Liver (tissue), 9 donors: ENCODE data around the gene SFT2D1. TPM values are rescaled to one million over a fixed set of nuclear protein-coding genes. Genes with fewer than 3 reads are reported as not detected.

Experiments used
- DNase-seq: peaks from one replicate; pipeline ENCODE4 v3.0.0-alpha.2; 2017; ENCODE audit warnings: low spot score
- H3K27ac ChIP-seq, 2 donors: one replicate each; pipeline ENCODE4 v1.7.0; 2013; ENCODE audit warnings: inconsistent platforms in 2 of 2, low read length in 2 of 2, control low read depth in 1 of 2, low read depth in 1 of 2, mild to moderate bottlenecking in 1 of 2
- H3K27me3 ChIP-seq, 4 donors: one replicate each; pipeline versions ENCODE4 v1.6.1 to v1.7.0; 2013; ENCODE audit warnings: low read length in 3 of 4, inconsistent platforms in 1 of 4, mild to moderate bottlenecking in 1 of 4, moderate library complexity in 1 of 4; ENCODE audit not compliant: control insufficient read depth in 4 of 4, insufficient read depth in 4 of 4
- H3K36me3 ChIP-seq, 4 donors: one replicate each; pipeline versions ENCODE4 v1.6.1 to v1.7.0; 2013; ENCODE audit warnings: low read length in 3 of 4, mild to moderate bottlenecking in 3 of 4, low read depth in 1 of 4, moderate library complexity in 1 of 4; ENCODE audit not compliant: control insufficient read depth in 4 of 4, insufficient read depth in 3 of 4
- H3K4me1 ChIP-seq, 4 donors: one replicate each; pipeline versions ENCODE4 v1.6.1 to v1.7.0; 2013; ENCODE audit warnings: low read length in 3 of 4, mild to moderate bottlenecking in 3 of 4, moderate library complexity in 1 of 4; ENCODE audit not compliant: control insufficient read depth in 4 of 4, insufficient read depth in 4 of 4
- H3K4me3 ChIP-seq, 3 donors: one replicate each; pipeline versions ENCODE4 v1.6.1 to v1.7.0; 2013; ENCODE audit warnings: low read length in 3 of 3, control low read depth in 1 of 3, low read depth in 1 of 3, mild to moderate bottlenecking in 1 of 3
- H3K9ac ChIP-seq, 2 donors: one replicate each; pipeline ENCODE4 v1.7.0; 2013; ENCODE audit warnings: low read length in 2 of 2, mild to moderate bottlenecking in 2 of 2, moderate library complexity in 2 of 2, control low read depth in 1 of 2, low read depth in 1 of 2
- H3K9me3 ChIP-seq, 4 donors: one replicate each; pipeline versions ENCODE4 v1.6.1 to v1.7.0; 2013; ENCODE audit warnings: low read length in 3 of 4; ENCODE audit not compliant: control insufficient read depth in 4 of 4
- ATF3 ChIP-seq: IDR thresholded peaks from 2 replicates; pipeline ENCODE4 v1.6.1; 2016; ENCODE audit warnings: antibody characterized with exemption
- CTCF ChIP-seq: fragments of 150-350 bp; IDR thresholded peaks from 2 replicates; pipeline ENCODE4 v1.5.1; 2017; ENCODE audit warnings: improper control_type of control experiment, low read depth, low read length; ENCODE audit not compliant: missing input control
- EGR1 ChIP-seq, 2 donors: IDR thresholded peaks; 2 replicates each; pipeline ENCODE4 v1.6.1; 2016 to 2018; ENCODE audit warnings: antibody characterized with exemption in 2 of 2, low read depth in 2 of 2
- FOXA1 ChIP-seq: IDR thresholded peaks from 2 replicates; pipeline ENCODE4 v1.6.1; 2016; ENCODE audit warnings: antibody characterized with exemption
- FOXA2 ChIP-seq: IDR thresholded peaks from 2 replicates; pipeline ENCODE4 v1.6.1; 2016; ENCODE audit warnings: antibody characterized with exemption
- GABPA ChIP-seq, 2 donors: IDR thresholded peaks in 1 of 2; conservative IDR thresholded peaks in 1 of 2; 2 replicates each; pipeline ENCODE4 v1.6.1; 2016; ENCODE audit warnings: antibody characterized with exemption in 2 of 2, mild to moderate bottlenecking in 1 of 2, moderate library complexity in 1 of 2
- HNF4A ChIP-seq, 2 donors: conservative IDR thresholded peaks; 2 replicates each; pipeline ENCODE4 v1.6.1; 2016; ENCODE audit warnings: antibody characterized with exemption in 2 of 2, mild to moderate bottlenecking in 2 of 2
- HNF4G ChIP-seq: IDR thresholded peaks from 2 replicates; pipeline ENCODE4 v1.6.1; 2016; ENCODE audit warnings: antibody characterized with exemption
- JUND ChIP-seq, 2 donors: IDR thresholded peaks; 2 replicates each; pipeline ENCODE4 v1.6.1; 2016; ENCODE audit warnings: antibody characterized with exemption in 2 of 2
- MAX ChIP-seq: IDR thresholded peaks from 2 replicates; pipeline ENCODE4 v1.6.1; 2016; ENCODE audit warnings: antibody characterized with exemption
- NR2F2 ChIP-seq: IDR thresholded peaks from 2 replicates; pipeline ENCODE4 v1.6.1; 2016; ENCODE audit warnings: antibody characterized with exemption
- RAD21 ChIP-seq, 2 donors: IDR thresholded peaks; 2 replicates each; pipeline ENCODE4 v1.6.1; 2016; ENCODE audit warnings: antibody characterized with exemption in 2 of 2, mild to moderate bottlenecking in 2 of 2
- REST ChIP-seq: IDR thresholded peaks from 2 replicates; pipeline ENCODE4 v1.6.1; 2016; ENCODE audit warnings: antibody characterized with exemption, mild to moderate bottlenecking
- RXRA ChIP-seq, 2 donors: IDR thresholded peaks; 2 replicates each; pipeline ENCODE4 v1.6.1; 2017 to 2018; ENCODE audit warnings: antibody characterized with exemption in 2 of 2, mild to moderate bottlenecking in 1 of 2
- SP1 ChIP-seq: IDR thresholded peaks from 2 replicates; pipeline ENCODE4 v1.6.1; 2018; ENCODE audit warnings: antibody characterized with exemption, mild to moderate bottlenecking
- TAF1 ChIP-seq: conservative IDR thresholded peaks from 2 replicates; pipeline ENCODE4 v1.6.1; 2016; ENCODE audit warnings: antibody characterized with exemption, mild to moderate bottlenecking
- YY1 ChIP-seq: IDR thresholded peaks from 2 replicates; pipeline ENCODE4 v1.6.1; 2016; ENCODE audit warnings: antibody characterized with exemption, mild to moderate bottlenecking
- ZBTB33 ChIP-seq: IDR thresholded peaks from 2 replicates; pipeline ENCODE4 v1.6.1; 2016; ENCODE audit warnings: antibody characterized with exemption
- WGBS: extraction: QIAGEN DNeasy Blood & Tissue Kit; methylation state at CpG from one replicate; pipeline ENCODE4 v1.1.7; 2013; 5-methylcytosine and 5-hydroxymethylcytosine counted together
- polyA plus RNA-seq, 2 donors: library from polyadenylated mRNA; stranded (reverse) in 1 of 2; unstranded in 1 of 2; fragments of 200-250 nt in 1 of 2; fragments of >200 nt in 1 of 2; fragmentation: Nextera tagmentation in 1 of 2; extraction: Ambion mirVana in 1 of 2; gene quantifications; one replicate each; pipeline versions ENCODE4 v1.2.1 to v1.2.3, GENCODE V29; 2013 to 2015
- total RNA-seq, 2 donors: library from RNA; depleted of rRNA; stranded (reverse); fragments of >200 nt; gene quantifications; one replicate each; pipeline ENCODE4 v1.2.3, GENCODE V29; 2014
- donor health status: healthy.
- donor health status: healthy.
- donor health status: healthy.
- donor health status: healthy.
- donor health status: healthy.

The SFT2D1 gene
- total and polyA plus RNA-seq, 4 donors, result 9.5 to 16.6 (median 15.2) TPM

GRCh38 chr6:166361077-166361429 is 18.7 kb upstream of the SFT2D1 start (continued):
- TF ChIP-seq REST, result peak; percentile 73
- peak; percentile 85 for TF ChIP-seq FOXA1
- TF ChIP-seq RAD21 (IDR thresholded peaks at IDR 0.05), result peak; percentile 61 to 64
- TF ChIP-seq GABPA (IDR thresholded peaks at IDR 0.05 in 1 of 2, conservative IDR thresholded peaks at IDR 0.05 in 1 of 2), result peak; percentile 36 to 79
- TF ChIP-seq EGR1 (IDR thresholded peaks at IDR 0.05; ENCODE audit: low read depth in 2 of 2), result peak; percentile 46 to 86
- TF ChIP-seq TAF1, result peak; percentile 31
- peak; percentile 94 to 98 for TF ChIP-seq RXRA (IDR thresholded peaks at IDR 0.05)
- TF ChIP-seq NR2F2, result peak; percentile 84
- TF ChIP-seq HNF4A (conservative IDR thresholded peaks at IDR 0.05), result peak; percentile 86 to 93
- peak; percentile 93 for TF ChIP-seq MAX
- TF ChIP-seq ATF3, result peak; percentile 85
- peak; percentile 75 for TF ChIP-seq HNF4G

- peak overlapping the region in 1 of 2 donors; percentile 55 for H3K9ac ChIP-seq
- peaks cover 9 to 21% (median 15%) of the 10 kb centered on the region in 4 donors for H3K4me1 ChIP-seq
- 30% methylated on average over 8 of the region's 8 CpGs for WGBS
- no peaks in the 10 kb centered on the region for H3K27me3 ChIP-seq
- H3K9me3 ChIP-seq, result no peaks in the 10 kb centered on the region
- H3K27ac ChIP-seq, result peak overlapping the region; percentile 87 to 91
- H3K36me3 ChIP-seq, result peaks cover 4 to 20% (median 13%) of the 10 kb centered on the region in 4 donors
- TF ChIP-seq HNF4G, result no peak
- TF ChIP-seq MAX, result no peak
- TF ChIP-seq REST, result no peak
- no peak for TF ChIP-seq TAF1
- TF ChIP-seq SP1, result no peak
- no peak for TF ChIP-seq YY1
- no peak for TF ChIP-seq FOXA1
- TF ChIP-seq RXRA (IDR thresholded peaks at IDR 0.05), result no peak
- no peak for TF ChIP-seq GABPA (IDR thresholded peaks at IDR 0.05 in 1 of 2, conservative IDR thresholded peaks at IDR 0.05 in 1 of 2)
- no peak for TF ChIP-seq NR2F2
- no peak for TF ChIP-seq JUND (IDR thresholded peaks at IDR 0.05)
- TF ChIP-seq FOXA2, result no peak
- no peak for TF ChIP-seq EGR1 (IDR thresholded peaks at IDR 0.05; ENCODE audit: low read depth in 2 of 2)
- TF ChIP-seq HNF4A (conservative IDR thresholded peaks at IDR 0.05), result no peak
- no peak for TF ChIP-seq RAD21 (IDR thresholded peaks at IDR 0.05)
- no peak for TF ChIP-seq ZBTB33
- TF ChIP-seq ATF3, result no peak
- no peak for TF ChIP-seq CTCF
- no peak for DNase-seq
- no peak overlapping the region for H3K4me3 ChIP-seq
Observed at GRCh38 chr6:166360243-166361076, 18.1 kb upstream of the SFT2D1 start.
